Right kidney (tissue), 1 donor: Measurements from ENCODE around the gene BRINP1.
A peak's percentile ranks its signal among the peaks of the same experiment; 100 is the strongest.

Experiments used
- DNase-seq: peaks from one replicate; pipeline ENCODE4 v3.0.0-alpha.2; 2016

The BRINP1 gene

DNA sequence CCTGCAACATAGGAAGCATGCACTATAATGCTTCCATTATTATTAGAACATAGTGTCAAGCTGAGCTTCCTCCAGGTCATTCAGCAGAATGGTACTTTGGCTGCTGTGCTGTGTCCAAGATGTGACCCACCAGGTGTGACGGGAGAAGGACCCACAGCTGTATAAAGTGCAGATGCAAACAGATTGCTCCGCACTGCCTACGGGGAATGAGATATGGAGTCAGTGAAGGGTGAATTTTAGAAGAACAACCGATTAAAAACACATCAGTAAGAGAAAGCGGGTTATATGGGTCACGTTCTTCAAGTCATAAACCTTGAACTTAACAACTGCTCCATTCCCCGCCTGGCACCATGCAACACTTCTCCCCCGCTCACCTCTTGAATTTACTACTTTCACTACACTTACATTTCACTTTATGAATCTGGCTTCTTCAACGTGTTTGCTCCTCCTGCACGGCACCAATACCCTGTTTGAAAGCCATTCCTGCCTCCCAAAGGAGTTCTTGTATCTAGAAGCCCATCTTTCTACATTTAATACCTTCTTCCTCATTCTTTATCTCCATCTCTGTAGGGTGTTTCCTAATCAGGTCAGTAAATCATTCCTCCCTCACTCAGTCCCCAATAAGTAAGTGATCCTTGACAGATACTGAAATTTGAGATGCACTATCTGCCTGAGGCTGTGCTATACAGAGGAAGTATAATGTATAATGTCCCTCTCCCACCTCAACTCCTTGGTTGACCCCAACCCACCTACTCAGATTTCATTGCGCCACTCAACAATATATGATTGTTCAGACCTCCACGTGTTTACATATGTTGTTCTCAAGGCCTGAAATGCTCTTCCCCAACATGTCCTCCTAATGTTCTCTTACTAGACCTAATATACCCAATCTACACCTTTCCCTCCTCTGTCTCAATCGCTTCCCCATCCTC, 25.9 kb downstream of the BRINP1 start:
- DNase-seq, result peak; percentile 31

DNA sequence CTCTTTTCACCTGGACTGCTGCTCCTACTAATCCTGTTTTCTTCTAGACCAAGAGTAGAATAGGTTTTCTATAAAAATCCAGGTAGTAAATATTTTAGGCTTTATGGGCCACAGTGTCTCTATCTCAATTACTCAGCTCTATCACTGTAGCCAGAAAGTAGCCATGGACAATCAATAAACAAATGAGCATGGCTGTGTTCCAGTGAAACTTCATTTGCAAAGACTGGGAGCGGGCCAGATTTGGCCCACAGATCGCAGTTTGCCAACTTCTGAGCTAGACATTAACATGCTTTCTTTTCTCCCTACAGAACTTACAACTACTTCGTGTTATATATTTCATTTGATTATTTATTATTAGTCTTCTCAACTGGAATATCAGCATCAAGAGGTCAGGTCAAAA, 30.2 kb downstream of the BRINP1 start:
- DNase-seq, result no peak

DNA sequence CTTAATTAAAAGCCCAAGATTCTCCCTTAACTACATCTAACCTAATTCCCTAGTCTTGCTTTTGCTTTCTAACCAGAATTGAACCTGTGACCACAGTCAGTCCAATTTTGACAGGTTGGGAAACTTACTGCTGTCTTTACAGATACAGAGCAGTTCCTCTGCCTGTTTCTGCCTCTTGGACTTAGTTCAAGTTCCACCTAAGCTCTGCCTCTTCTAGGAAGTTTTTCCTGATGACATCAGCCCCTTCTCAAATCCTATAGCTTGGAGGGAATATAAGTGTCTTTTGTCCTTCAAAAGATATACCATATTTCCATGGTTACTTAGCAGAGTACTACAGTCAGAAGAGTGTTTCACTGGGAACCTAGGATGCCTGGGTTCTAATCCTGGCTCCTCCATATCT, 31.7 kb downstream of the BRINP1 start:
- no peak for DNase-seq

DNA sequence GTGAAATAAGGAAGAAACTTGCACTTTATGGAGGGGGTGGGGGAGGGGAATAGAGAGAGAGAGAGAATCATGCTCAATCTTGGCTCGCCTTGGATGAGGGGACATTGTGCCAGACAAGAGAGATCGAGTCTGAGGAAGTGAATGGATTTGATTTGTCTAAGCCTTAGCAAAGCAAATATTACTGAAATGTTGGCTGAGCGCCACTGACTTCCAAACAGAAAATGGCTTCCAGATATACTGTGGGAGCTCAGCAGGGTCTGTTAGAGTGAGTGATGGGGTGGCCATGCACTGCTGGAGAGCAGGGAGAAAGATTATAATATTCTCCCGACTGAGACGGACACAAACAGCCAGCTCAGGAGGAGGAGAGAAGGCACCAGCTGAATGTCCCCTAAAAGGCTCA, 34.5 kb downstream of the BRINP1 start:
- no peak for DNase-seq

DNA sequence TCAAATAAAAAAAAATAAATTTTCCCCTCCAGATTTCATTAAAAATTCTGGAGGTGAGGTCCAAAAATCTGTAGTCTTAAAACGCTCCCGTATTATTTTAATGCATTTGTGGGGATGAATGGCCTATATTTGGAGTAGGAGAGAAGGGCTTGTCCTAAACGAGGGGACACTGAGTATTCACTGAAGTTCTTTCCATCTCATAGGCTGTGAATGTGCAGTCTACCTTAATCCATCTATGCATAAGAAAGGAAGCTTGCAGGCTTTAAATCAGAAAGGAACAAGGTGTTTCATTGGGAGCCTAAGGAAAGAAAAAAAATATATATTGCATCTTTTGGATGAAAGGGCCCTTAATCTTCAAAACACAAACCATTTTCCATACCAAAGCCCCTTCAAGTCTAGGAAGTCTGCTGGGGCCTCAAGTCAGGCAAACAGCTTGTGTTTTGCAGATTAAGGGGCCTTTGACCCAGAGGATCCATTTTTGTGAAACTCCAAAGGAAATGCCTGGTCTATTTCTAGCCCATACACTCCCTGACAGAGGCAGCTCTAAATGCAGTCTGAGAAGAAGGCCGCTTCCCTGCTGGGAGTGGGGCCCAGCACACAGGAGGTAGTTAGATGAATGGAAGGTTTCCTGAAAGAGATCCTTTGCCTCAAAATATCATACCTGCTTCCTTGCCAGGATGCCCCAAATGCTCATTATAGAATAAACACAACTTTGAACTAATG, 35.6 kb downstream of the BRINP1 start:
- DNase-seq, result no peak

DNA sequence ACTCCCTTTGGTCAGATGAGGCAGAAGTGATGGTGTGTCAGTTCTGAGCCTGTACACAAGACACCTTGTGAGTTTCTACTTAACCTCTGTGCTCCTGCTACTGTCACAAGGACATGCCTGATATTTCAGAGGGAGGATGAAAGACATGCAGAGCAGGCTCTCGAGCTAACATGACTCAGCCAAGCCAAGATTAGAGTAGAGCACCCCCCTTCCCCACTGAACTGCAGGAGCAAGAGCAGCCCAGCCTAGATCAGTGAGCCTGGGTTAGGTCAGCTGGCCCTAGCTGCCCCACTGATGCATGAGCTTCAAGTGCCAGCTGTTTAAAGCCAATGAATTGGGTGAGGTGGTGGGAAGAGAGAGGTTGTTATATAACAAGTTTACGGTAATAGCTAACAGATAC, 36.7 kb downstream of the BRINP1 start:
- no peak for DNase-seq

DNA sequence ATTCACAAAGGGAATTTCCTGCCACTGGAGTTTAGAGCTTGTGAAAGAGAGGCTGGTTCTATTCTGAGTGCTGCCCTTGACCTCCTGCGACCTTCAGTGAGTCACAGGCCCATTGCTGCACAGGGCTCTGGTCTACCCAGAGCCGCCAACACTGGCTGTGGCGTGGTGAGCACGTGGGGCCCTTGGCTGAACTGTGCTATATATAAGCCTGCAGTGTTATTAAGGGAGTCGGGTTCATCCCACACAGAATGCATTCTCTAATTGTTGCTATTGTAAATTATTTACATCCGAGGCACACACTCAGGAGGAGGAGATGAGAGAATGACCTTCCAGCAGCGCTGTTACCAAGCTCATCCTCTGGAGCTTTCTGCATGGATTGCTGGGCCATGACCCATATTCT, 47.1 kb downstream of the BRINP1 start:
- DNase-seq, result peak; percentile 36

DNA sequence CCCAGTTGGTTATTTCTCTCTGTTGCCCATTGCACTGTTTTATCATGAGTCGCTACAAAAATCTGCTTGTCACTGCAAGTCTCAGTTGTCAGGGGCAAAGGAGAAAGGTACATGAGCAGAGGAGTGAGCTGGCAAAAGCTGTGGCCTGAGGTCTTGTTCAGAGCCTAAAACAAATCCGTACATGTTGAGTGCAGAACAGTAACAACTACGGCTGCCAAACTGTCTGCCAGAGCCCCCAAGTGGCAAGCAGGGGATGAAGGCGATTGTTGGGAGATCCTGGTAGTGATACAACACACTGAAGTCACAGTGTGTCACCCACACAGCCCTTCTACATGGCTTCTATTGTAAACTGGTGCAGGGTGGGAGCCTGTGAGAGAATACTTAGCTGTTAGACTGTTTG, 50.9 kb downstream of the BRINP1 start:
- no peak for DNase-seq

DNA sequence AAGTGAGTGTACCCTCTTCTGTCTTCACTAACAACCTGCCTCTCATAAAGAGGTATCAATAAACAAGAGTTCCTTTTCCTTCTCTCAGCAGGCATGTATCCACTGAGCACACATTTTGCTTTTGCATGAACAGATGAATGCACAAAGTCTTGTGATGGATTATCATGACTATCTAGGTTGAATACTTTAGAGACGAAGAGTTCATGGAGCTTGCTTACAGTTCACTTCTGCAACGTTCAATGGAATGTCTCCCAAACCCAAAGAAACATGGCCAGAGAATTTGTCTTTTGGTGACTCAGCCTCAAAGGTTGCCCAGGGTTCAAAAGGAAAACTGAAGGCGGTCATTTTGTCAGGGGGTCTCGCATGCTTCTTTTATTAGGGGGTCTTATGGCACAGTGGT, 55.4 kb downstream of the BRINP1 start:
- DNase-seq, result no peak

DNA sequence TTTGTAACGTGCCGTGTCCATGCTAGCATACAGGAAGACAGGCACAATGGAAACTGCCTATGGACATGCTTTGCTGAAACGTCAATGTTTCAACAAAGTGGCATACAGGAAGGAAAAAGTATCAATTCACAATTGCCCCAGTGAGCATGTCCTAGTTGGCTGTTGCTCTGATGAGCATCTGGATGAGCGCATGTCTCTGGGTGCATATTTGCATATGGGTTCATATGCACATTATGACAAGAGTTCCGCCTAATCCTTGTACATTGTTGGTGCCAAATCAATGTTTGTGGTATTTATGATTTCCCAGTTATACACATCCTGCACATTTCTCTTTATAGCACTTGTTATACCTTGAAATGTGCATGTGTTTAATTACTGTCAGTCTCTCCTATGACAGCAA, 58.5 kb downstream of the BRINP1 start:
- no peak for DNase-seq

DNA sequence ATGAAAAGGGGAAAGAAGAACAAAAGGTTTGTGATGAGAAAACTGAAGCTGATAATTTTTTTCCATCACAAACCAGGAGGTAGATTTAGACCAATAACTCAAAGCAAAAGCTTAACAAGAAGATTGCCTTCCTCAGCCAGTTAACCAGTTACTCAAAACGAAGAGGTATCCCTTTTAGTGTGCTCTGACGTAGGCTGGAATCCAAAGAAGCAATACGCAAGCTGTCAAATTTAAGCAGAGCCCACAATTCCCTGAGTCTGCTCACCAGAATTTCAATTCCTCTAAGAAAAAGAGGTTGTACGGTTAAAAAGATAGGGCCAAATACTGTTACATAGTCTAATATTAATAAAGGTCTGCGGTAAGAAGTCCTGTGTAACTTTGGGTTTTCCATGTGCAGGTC, 61.8 kb downstream of the BRINP1 start:
- DNase-seq, result no peak

DNA sequence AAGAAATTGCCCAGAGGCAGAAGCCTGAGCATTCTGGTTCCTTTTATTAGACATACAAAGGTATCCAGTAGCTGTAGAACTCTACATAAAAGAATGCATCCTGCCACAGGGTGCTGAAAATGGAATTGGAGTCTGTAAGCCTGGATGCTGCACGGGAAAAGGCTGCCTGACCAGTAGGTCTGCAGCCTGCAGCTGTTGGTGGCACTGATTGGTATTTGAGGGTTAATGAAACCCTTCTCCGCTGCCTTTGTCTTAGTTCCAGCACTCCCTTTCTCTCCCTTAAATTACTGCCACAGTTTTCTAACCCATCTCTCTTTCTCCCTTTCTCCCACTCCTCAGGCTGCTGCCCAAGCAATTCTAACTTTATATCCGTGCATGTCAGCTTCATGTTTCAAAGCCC, 64.7 kb downstream of the BRINP1 start:
- DNase-seq, result peak; percentile 20

DNA sequence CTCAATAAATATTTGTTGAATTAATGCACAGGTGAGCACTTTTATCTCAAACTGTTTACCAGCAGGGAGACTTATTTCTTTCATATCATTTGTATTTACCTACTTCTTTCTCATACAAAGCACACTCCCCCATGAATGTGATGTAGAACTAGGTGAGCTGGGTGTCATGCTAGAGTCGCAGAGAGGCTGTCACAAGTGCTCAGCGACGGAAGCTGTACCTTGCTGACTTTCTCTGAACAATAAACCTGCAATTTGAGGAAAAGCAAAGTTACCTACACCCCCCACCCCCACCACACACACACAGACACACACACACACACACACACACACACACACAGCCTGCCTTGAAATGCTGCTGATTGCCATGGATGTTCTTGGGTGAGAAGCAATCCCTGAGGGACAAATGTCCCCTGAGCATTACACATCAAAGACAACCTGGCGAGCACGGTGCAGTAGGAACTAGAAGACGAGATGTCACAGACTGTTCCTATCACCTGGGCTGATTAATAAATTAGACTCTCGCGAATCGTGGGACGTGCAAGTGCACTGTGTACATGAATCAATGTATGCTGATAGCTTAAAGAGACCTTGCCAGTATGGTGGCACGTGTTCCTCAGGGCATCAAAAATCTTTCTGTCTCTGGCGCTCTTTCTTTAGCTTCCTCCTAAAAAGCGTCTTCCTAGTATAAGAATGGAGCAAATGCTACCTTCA, 66.1 kb downstream of the BRINP1 start:
- DNase-seq, result no peak

DNA sequence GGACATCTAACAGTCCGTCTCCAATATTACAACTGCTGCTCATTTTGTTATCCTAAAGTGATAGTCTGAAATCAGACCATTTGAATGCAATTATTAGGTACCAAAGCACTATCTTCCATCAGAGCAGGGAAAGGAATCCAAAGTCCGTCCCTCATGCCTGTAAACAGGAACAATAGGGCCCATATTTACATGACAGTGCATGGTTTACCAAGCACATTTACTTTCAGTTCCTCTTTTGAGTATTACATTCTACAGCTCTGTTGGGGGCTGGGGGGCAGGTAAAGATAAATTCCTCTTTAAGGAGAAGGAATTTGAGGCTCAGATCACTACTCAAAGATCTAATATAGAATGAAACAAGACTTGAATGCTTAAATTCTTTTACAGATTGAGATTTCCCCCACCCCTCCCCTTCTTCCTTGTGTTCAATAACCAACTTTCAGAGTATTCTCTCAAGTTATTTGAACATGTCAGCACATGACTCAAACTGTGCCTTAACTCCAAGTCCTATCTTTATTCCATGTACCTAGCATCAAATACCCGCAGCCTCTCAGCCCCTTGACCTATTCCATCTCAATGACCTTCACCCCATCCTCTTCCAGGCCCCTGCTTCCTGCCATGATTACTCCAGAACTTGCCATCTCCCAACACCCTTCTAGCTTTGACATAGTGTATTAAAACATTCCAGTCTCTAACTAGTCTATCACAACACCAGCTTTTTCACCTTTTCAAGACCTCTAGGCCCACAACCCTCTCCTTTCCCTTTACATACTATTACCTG, 71.0 kb downstream of the BRINP1 start:
- no peak for DNase-seq

DNA sequence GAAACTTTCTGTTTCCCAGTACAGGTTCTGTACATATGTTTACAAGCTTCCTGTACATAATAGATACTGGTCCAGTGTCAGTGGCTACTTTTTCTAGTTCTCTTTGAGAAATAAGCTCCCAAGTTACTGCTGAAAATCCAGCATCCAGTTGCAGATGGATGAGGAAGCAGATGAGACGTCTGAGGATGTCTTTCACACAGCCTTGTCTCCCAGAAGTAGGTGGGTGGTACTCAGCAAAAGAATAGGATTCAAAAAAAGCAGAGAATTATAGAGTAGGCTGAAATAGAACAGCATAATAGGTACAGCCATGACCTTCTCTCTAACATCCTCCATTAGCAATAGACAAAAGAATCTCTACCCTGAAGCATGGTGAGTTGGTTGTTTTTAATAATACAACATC, 77.7 kb downstream of the BRINP1 start:
- no peak for DNase-seq

DNA sequence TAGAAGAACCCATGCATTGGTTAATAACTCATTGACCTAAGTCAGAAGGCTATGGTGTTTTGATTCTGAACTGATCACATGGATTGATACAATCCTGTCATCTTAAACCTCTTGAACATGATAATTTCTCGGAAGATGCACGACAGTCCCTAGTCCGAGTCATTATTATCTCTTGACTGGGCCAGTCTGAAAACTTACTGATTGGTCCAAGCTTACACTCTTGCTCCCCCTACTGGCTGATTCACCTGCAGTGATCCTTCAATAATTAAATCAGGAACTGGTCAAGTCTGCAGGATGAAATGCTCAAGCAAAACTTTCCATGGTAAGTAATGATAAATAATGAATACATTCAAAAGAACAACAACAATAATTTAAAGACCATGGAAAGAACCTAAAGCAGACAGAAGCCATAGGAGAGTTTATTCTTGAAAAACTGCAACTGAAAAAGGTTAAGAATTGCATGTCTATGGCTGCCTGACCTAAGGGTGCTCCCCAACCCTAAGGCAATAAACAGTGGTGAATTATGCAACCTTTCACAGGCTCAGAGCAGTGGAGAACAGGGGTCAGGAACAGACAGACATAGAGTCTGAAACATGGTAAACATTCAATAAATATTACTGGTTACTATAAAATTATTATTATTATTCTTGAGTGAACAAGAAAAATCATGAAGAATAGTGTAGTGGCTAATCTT, 79.3 kb downstream of the BRINP1 start:
- DNase-seq, result no peak

DNA sequence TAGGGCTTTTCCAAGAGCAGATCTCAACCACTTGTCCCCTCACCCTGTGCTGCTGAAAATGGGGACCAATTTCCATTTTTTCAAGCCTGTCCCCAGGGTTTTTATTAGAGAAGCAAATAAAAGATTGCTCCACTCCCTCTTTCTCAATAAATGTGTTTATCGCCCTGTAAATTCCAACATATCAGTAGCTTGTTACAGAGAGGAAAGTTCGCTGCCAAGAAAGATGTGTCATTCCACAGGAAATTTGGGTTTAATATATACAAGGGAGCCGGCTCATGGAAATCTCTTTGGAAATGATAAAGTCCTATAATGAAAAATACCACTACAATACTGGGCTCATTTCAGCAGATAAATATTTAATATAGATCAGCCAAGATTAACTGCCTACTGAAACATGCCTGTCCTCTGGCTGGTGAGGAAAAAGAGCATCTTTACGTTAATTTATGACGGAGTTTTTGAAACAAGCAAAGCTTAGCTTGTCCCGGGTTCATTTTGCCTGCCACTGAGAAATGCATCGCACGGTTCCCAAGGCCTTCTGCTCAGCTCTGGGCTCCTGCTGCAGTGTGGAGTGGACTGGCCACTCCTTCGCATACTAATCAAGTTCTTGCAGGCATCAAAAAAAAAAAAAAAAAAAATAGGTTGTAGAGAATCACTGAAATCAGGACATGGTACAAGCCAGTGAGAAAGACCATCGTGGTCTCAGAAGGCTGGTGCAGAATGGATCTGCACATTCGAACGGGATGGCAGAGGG, 84.5 kb downstream of the BRINP1 start:
- DNase-seq, result no peak

DNA sequence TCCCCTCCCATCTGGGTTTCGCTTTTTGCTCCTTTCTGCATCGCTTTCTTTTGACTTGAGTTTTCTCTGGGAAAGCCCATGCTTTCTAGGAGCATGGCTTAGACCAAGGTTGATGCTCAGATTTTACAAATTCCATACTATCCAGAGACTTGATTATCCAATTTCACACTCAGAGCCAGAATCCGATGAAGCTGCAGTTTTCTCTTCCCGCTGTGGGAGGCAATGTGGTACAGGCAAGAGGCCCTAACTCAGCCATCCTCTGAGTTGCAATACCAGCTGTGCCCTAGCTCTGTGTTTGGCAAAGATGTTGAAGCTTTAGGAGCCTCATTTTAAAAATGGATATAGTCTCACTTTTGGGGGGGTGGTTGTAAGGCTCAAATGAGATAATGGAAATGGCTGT, 85.1 kb downstream of the BRINP1 start:
- DNase-seq, result no peak

DNA sequence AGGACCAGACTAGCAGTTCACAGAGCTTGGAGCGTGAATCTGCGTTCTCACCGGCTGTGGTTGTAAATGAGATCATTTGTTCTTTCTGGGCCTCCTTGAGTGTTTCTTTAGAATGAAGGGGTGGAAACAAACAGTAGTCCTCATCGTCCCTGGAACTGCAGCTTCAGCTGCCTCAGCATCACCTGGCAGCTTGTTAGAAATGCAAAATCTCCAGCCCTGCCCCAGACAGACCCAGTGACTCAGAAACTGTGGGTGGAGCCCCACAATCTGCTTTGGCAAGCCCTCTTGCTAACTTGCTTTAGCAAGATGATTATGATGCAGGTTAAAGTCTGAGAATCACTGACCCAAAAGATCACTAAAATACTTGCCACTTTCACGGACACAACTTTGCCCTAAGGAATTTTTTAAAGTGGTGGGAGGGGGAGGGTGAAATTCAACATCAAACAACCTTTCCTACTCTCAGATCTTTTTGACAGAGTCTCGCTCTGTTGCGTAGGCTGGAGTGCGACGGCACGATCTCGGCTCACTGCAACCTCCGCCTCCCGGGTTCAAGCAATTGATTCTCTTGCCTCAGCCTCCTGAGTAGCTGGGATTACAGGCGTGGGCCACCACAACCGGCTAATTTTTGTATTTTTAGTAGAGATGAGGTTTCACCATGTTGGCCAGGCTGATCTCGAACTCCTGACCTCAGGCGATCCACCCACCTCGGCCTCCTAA, 86.0 kb downstream of the BRINP1 start:
- peak; percentile 32 for DNase-seq

DNA sequence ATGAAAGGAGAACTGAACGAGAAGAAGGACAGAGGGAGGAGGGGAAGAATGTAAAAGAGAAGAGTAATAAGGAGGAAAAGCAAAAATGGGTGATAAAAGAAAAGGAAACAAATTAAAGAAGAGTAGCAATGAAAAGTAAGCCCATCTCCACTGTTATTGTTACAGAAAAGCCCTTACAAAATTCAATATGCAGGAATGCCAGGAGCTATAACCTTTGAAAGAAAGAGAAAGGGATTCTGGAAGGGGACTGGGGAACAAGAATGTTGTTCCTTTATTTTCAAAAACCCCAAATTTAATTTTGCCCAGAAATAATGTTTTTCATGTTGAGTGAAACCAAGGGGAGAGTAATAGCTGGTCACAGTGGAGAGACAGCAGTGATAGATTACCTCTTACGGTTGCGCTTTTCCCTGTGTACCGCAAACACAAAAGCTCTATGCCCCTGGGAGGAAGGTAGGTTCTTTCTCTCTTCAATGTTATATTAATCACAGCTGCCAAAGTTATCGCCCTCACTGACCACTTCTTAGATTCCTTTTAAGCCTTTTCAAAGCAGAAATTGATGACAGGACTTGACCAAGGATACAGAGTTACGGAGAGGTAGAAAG, 86.7 kb downstream of the BRINP1 start:
- peak; percentile 9 for DNase-seq
